DND-41 (cell line): ENCODE measurements around the gene HPS1.

ENCODE experiments used
- EZH2 ChIP-seq: IDR thresholded peaks from 3 replicates; pipeline ENCODE4 v1.6.1; 2012; ENCODE audit warnings: borderline replicate concordance, low read depth, mild to moderate bottlenecking, moderate library complexity, low read length, inconsistent platforms; ENCODE audit not compliant: severe bottlenecking
- TF ChIP-seq, protein P1 (sequence below): IDR thresholded peaks from 2 replicates; pipeline ENCODE4 v1.5.1; 2012; ENCODE audit warnings: borderline replicate concordance, low read length, moderate library complexity, mild to moderate bottlenecking; ENCODE audit not compliant: poor library complexity, severe bottlenecking; ENCODE audit errors: extremely low read depth

DNA sequence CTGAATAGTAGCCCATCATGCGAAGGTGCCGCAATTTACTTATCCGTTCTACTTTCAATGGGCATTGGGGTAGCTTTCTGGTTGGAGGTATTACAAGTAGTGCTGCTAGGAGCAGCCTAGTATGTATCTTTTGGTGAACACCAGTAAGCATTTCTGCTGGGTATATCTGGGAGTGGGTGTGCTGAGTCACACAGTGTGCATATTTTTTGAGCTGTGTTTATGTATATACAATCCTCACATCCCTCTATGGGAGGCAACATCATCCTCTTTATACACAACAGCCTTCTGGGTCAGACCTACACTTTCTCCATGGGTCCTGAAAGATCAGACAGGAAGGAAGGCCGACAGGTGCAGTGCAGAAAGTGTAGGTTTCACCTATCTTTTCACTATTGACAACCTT is 68.0 kb downstream of the HPS1 start:
- no peak for TF ChIP-seq EZH2
- TF ChIP-seq, protein P1, sequence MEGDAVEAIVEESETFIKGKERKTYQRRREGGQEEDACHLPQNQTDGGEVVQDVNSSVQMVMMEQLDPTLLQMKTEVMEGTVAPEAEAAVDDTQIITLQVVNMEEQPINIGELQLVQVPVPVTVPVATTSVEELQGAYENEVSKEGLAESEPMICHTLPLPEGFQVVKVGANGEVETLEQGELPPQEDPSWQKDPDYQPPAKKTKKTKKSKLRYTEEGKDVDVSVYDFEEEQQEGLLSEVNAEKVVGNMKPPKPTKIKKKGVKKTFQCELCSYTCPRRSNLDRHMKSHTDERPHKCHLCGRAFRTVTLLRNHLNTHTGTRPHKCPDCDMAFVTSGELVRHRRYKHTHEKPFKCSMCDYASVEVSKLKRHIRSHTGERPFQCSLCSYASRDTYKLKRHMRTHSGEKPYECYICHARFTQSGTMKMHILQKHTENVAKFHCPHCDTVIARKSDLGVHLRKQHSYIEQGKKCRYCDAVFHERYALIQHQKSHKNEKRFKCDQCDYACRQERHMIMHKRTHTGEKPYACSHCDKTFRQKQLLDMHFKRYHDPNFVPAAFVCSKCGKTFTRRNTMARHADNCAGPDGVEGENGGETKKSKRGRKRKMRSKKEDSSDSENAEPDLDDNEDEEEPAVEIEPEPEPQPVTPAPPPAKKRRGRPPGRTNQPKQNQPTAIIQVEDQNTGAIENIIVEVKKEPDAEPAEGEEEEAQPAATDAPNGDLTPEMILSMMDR, result no peak
